NCI-H69 (cell line): Measurements from ENCODE around the gene LYRM4.
A peak's percentile ranks its signal among the peaks of the same experiment; 100 is the strongest.

ENCODE experiments used
- DNase-seq: peaks from one replicate; lab custom pipeline; 2025; lab: John Stamatoyannopoulos, UW

LYRM4 gene

DNA sequence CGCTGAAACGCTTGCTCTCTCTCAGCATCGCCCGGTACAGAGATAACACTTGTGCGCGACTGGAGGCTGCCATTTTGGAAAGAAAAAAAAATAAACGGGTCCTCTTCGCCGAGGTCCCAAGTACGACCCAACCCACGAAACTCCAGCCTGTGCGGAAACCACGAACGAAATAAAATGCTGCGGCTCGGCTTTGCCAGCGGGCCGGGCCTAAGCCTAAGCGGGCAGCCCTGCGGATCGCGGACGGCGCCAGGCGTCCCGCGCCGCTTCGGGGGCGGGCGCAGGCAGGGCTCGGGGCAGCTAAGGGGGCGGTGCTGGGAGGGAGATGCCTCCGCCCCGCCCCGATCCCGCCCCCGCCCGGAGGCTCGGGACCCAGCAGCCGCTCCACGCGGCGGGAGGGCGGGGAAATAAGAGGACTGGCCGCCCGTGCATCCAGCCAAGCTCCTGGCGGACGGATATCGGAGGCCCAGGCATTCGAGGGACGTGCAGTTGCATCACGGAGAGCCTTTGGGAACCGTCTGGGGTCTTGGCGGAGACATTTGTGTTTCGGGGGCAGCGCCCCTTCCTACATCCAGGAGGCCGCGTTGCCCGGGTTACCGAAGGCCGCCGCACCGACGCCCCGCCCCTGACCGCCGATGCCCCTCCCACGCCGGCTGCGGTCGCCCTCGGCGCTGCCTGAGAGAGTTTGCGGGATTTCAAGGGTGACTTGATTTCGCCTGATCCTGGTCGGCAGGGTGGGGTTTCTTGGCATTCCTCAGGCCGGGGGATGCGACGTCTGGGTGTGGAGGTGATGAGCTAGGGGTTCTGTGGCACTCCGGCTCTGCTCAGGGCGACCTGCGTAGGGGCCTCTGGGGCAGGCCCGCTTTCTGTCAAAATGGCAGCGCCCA, at the start of gene LYRM4, which contains the start of gene FARS2:
LYRM4 (minus strand) TSS at position 290 of the 884 bp plus-strand sequence; CDS start at position 73, 217 bp downstream.
FARS2 (plus strand) TSS at position 853 of the 884 bp plus-strand sequence.
- peak; percentile 94 for DNase-seq

DNA sequence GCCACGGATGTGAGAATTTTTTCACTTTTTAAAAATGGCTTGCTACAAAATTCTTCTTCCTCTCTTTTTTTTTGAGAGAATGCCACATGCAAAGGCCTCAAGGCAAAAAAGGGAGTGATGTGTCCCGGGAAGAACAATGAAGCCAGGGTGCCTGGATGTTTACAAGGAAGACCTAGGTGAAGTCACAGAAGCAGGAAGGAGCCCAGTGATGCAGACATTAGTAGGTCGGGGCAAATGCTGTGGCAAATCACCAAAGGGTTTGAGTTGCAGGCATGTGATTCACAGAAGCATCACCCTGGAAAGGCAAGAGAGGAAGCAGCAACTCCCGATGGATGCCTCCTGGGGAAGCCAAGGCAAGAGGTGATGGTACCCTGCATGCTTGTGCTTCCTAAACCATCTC, 47.3 kb upstream of the LYRM4 start:
- DNase-seq = no peak

DNA sequence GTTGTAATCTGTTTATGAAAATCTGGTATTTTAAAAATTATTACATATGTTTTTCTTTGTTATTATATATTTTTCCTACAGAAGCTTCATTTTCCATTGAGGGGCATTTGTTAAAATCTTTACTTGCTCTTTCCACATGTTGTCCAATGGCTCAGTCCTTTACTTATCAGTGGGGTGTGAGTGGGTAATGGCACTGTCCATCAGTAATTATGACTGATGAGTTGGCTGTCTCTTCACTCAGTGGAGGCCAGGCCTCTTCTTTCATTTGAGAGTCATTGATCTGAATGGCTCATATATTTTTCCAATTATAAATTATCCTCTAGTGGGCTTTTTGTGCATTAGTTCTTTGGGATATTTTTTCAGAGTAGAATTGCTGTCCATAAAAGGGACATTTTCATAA, 46.3 kb upstream of the LYRM4 start:
- no peak for DNase-seq

- DNase-seq = peak; percentile 9
Measured at GRCh38 chr6:5305968-5306626, 45.3 kb upstream of the LYRM4 start.

GRCh38 chr6:5303682-5304081, 42.9 kb upstream of the LYRM4 start:
- peak; percentile 33 for DNase-seq

DNA sequence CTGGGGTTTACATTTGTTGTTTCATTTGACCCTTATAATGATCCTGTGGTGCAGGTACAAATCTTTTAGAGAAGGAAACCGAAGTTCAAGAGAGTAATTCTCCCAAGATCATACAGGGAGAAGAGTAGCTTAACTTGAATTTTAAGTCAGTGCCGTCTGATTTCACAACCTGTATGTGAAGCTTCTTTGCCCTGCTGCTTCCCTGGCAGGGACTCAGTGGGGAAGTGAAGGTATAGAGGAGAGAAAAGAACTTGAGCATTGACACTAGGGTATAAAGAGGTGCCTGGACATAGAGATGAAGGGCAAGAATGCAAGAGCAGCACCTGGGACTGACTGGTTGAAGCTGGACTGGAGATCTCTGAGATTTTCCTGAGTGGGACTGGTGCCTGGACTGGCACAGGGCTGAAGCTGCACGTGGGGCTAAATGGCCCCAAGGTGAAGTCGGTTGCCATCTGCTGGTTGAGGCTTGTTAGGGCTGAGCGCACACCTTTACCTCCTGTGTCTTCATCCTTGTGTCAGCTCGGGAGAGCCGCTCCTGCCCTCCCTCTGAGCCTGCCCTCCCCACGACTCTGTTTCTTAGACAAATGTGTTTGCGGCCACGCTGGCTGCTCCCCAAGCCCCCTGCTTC, 42.4 kb upstream of the LYRM4 start:
- peak; percentile 90 for DNase-seq

GRCh38 chr6:5302220-5302946, 41.6 kb upstream of the LYRM4 start:
- DNase-seq = no peak

DNA sequence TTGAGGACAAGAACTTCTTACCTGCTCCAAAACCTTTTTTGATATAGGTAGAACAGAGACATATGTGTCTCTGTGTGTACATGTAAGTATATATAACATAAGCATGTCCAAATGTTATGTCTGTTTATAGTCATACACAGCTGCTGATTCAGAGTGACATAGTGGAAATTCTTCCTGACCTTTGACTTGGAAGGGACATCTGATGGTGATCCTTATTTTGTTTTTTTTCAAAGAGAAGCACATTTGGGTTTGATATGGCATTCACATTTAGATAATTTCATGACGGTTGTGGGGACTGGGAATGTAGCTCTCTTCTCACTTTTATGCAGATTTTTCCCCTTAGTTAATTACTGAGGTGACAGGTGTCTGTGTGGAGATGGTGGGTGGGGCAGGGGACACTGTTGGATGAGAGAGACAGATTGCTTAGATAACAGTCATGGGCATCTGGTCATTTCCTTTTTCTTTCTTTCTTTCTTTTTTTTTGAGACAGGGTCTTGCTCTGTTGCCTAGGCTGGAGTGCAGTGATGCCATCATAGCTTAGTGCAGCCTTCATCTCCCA, 39.5 kb upstream of the LYRM4 start:
- DNase-seq = no peak

GRCh38 chr6:5295623-5296022, 34.9 kb upstream of the LYRM4 start:
- no peak for DNase-seq

- DNase-seq = no peak
Measured at GRCh38 chr6:5294392-5295211, 33.9 kb upstream of the LYRM4 start.

GRCh38 chr6:5293692-5294091, 32.9 kb upstream of the LYRM4 start:
- no peak for DNase-seq

DNA sequence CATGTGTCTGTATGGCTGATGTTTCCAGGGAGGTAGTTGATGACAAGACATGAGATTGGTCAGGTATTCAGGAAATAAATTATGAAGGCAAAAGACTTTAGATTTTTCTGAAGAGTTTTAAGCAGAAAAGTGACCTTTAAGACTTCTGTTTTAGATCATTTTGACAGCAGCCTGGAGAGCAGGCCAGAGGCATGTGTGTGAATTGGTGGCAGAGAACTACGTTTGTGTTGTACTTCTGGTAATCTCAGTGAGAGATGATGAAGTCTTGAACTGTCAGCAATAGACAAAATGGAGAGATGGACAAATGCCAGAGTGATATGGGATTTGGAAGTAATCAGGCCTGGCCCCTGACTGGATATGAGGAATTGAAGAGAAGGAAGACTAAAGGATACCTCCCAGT, 31.4 kb upstream of the LYRM4 start:
- DNase-seq = no peak

GRCh38 chr6:5290500-5290899, 29.8 kb upstream of the LYRM4 start:
- no peak for DNase-seq

DNA sequence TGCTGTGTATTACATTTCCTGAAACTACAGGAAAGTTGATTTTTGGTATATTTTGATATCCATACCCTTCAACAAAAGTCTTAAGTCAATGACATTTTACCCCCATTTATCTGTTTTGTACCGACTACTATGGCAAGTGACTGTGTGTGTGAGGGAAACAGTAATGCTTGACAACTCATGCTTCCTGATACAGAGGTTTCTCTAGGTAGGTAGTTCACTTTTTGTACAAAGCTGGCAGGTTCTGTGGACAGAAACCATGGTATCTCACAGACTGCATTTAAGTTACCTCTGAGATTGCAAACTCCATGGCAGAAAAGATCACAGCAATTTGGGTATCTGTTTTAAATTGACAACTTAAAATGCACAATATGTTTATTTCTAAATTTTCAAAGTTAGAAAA, 29.3 kb upstream of the LYRM4 start:
- DNase-seq = no peak

- DNase-seq = no peak
Measured at GRCh38 chr6:5287966-5288297, 27.2 kb upstream of the LYRM4 start.

DNA sequence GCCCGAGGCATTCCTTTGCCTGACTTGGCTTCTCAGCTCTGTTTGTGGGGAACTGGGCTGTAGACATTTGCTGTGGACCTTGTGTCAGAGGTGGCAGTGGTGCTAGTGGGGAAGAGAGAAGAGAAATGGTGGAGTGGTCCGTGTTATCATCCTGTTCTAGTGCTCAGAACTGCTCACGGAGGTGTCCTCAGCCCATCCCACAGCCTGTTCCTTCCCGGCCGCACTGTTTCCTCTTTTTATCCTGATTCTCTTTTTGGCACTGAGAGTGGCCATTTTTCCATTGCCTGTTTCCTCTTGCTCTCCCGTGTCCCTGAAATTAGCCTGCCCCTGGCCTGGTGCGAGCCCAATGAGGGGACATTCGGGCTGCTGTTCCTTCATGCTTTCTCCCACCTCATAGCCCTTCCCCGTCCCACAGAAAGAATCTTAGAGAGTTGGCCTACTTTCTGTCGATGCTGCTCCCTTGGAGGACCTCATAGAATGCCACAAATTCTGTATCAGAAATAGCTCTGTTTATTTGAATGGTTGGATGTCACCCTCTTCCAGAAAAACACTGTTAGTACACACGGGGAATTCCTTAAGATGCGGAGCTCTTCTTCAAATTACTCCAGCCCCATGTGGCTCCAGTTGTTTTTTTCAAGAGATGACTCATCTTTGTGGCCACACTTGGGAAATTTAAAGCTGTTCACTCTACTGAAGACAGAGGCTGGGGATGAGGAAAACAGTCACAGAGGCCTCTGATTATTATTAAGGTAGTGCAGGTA, 26.6 kb upstream of the LYRM4 start:
- DNase-seq = no peak

- DNase-seq = no peak
Measured at GRCh38 chr6:5286780-5287179, 26.0 kb upstream of the LYRM4 start.

DNA sequence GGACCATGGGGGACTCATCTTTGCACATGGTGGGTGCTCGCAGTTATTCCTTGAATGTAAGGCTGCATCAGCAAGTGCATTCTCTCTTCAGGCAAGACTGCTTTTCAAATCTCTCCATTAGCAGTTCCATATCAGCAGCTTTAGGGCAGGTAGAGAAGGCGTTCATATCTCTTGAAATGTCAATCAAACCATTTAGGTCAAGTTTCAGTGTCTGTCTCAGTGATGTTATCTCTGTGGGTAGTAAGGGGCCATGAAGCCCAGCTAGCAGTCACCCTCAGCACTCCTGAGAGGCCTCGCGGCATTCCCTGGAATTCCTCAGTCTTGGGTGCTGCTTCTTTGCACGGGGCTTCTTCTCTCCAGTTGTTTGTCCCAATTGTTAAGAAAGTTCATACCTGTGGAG, 24.8 kb upstream of the LYRM4 start:
- DNase-seq = no peak

DNA sequence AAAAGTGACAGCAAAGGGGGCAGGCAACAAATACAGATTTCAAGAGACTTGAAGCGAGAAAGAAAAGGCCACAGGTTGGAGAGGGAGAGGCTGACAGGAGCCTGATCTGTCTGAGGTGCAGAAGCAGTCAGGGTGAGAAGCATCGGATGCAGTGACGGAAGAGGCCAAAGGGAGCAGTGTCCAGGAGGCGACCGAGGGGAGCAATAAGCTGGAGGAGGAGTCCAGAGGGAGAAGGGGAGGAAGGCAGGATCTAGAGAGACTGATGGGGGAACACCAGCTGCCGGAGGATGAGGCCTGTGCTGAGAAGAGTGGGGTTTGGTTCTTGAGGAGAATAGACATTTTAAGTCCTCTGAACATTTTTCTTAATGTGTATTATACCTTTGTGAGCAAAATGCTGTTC, 24.3 kb upstream of the LYRM4 start:
- DNase-seq = no peak

GRCh38 chr6:5282191-5282623, 21.5 kb upstream of the LYRM4 start:
- DNase-seq = no peak
